GM18867 (cell line): ENCODE measurements around the gene PCDHB11.
"Not testable (repeated sequence)": the region's sequence is repeated elsewhere in the genome, so short reads cannot be mapped to it uniquely, and the experiment has no call there.

Experiments used
- ATAC-seq: cut with Tn5 transposase; IDR thresholded peaks from one replicate; pipeline ENCODE4 v1.9.1; 2021; ENCODE audit warnings: mild to moderate bottlenecking, moderate library complexity; ENCODE audit not compliant: unreplicated experiment

PCDHB11 gene

GRCh38 chr5:141199359-141200235 lies at the start of gene PCDHB11:
Gene PCDHB11, plus strand, starts transcription at chr5:141199627. Its CDS starts 148 bp downstream, at chr5:141199775.
- ATAC-seq: no peak

- no peak for ATAC-seq
Measured at GRCh38 chr5:141149812-141150211, 49.6 kb upstream of the PCDHB11 start, which contains the start of gene PCDHB6. Gene PCDHB6, plus strand, starts transcription at chr5:141150057. Its CDS starts 201 bp downstream, at chr5:141150258.

GRCh38 chr5:141150224-141150992 lies 49.0 kb upstream of the PCDHB11 start:
- no peak for ATAC-seq

- no peak for ATAC-seq
Measured at GRCh38 chr5:141150993-141151325, 48.5 kb upstream of the PCDHB11 start.

- not testable (repeated sequence) for ATAC-seq
Measured at GRCh38 chr5:141151632-141152031, 47.8 kb upstream of the PCDHB11 start.

GRCh38 chr5:141152096-141152495 lies 47.3 kb upstream of the PCDHB11 start:
- not testable (repeated sequence) for ATAC-seq

GRCh38 chr5:141155540-141156374 lies 43.7 kb upstream of the PCDHB11 start:
- ATAC-seq: no peak

GRCh38 chr5:141157356-141157755 lies 42.1 kb upstream of the PCDHB11 start:
- not testable (repeated sequence) for ATAC-seq

- ATAC-seq: not testable (repeated sequence)
Measured at GRCh38 chr5:141157901-141158300, 41.5 kb upstream of the PCDHB11 start.

GRCh38 chr5:141172381-141173204 lies 26.8 kb upstream of the PCDHB11 start, which contains the start of gene PCDHB7:
Gene PCDHB7, plus strand, starts transcription at chr5:141172644. Its CDS starts 192 bp downstream, at chr5:141172836.
- ATAC-seq: no peak

- ATAC-seq: not testable (repeated sequence)
Measured at GRCh38 chr5:141174291-141175104, 24.9 kb upstream of the PCDHB11 start.

- ATAC-seq: no peak
Measured at GRCh38 chr5:141175933-141176332, 23.5 kb upstream of the PCDHB11 start.

GRCh38 chr5:141177577-141178191 lies 21.7 kb upstream of the PCDHB11 start, which contains the start of gene PCDHB8:
Gene PCDHB8, plus strand, starts transcription at chr5:141177790. Its CDS starts 245 bp downstream, at chr5:141178035.
- ATAC-seq: not testable (repeated sequence)

- ATAC-seq: not testable (repeated sequence)
Measured at GRCh38 chr5:141179371-141179770, 20.1 kb upstream of the PCDHB11 start.

- not testable (repeated sequence) for ATAC-seq
Measured at GRCh38 chr5:141179876-141180275, 19.6 kb upstream of the PCDHB11 start.

- no peak for ATAC-seq
Measured at GRCh38 chr5:141180313-141180712, 19.1 kb upstream of the PCDHB11 start.

- ATAC-seq: no peak
Measured at GRCh38 chr5:141182248-141182647, 17.2 kb upstream of the PCDHB11 start, which contains the start of gene PCDHB16. Gene PCDHB16, plus strand, starts transcription at chr5:141182387. Its CDS starts 173 bp downstream, at chr5:141182560.
